Measurements from ENCODE around the gene DNAH12. TPM values are rescaled to one million over a fixed set of nuclear protein-coding genes. Genes with fewer than 3 reads are reported as not detected.

DNAH12 gene
- total and polyA plus RNA-seq, 9 of the 15 experiments (the other 6 are each of a cell fraction or from before 2014, with no cell fraction given): 0.01 to 0.04 (median 0.01) TPM; not detected in 5

DNA sequence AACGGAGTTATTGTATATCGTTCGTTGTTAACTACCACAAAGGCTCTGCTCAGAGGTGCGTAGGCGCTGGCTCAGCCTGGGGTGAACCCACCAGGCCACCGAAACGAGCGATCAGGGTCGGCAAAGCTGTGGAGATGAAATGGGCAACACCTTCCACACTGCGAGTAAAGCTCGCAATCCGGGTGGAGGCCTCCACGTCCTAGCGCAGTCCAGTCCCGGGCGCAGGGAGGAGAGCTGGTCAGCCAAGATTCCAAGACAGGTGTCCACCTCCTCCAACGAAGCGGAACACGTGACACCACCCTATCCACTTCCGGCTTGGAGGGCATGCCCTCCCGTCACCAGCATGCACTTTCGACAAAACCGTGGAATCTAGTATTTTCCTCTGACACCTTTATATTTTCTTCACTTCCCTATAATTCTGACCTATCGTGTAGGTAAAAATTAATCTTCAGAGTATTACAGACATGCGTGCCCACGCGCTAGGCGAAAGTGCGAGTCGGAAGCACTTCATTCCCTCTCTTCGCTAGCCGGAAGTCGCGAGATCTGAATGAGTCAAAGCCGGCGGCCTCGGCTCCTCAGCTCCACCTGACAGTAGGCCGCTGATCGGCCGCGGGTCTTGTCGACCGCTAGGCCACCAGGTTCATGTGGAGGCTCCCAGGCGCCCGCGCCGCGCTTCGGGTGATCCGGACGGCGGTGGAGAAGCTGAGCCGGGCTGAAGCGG, 11.8 kb upstream of the DNAH12 start, which contains the start of gene PDE12 (continued):
- TF ChIP-seq, protein P1, sequence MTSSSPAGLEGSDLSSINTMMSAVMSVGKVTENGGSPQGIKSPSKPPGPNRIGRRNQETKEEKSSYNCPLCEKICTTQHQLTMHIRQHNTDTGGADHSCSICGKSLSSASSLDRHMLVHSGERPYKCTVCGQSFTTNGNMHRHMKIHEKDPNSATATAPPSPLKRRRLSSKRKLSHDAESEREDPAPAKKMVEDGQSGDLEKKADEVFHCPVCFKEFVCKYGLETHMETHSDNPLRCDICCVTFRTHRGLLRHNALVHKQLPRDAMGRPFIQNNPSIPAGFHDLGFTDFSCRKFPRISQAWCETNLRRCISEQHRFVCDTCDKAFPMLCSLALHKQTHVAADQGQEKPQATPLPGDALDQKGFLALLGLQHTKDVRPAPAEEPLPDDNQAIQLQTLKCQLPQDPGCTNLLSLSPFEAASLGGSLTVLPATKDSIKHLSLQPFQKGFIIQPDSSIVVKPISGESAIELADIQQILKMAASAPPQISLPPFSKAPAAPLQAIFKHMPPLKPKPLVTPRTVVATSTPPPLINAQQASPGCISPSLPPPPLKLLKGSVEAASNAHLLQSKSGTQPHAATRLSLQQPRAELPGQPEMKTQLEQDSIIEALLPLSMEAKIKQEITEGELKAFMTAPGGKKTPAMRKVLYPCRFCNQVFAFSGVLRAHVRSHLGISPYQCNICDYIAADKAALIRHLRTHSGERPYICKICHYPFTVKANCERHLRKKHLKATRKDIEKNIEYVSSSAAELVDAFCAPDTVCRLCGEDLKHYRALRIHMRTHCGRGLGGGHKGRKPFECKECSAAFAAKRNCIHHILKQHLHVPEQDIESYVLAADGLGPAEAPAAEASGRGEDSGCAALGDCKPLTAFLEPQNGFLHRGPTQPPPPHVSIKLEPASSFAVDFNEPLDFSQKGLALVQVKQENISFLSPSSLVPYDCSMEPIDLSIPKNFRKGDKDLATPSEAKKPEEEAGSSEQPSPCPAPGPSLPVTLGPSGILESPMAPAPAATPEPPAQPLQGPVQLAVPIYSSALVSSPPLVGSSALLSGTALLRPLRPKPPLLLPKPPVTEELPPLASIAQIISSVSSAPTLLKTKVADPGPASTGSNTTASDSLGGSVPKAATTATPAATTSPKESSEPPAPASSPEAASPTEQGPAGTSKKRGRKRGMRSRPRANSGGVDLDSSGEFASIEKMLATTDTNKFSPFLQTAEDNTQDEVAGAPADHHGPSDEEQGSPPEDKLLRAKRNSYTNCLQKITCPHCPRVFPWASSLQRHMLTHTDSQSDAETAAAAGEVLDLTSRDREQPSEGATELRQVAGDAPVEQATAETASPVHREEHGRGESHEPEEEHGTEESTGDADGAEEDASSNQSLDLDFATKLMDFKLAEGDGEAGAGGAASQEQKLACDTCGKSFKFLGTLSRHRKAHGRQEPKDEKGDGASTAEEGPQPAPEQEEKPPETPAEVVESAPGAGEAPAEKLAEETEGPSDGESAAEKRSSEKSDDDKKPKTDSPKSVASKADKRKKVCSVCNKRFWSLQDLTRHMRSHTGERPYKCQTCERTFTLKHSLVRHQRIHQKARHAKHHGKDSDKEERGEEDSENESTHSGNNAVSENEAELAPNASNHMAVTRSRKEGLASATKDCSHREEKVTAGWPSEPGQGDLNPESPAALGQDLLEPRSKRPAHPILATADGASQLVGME (CRISPR knock-in tag; IDR thresholded peaks at IDR 0.05): no peak
- TF ChIP-seq MTA1 (IDR thresholded peaks at IDR 0.05; ENCODE audit: borderline replicate concordance) (no peak), FOXM1 (IDR thresholded peaks at IDR 0.05; ENCODE audit: low read depth) (peak; percentile 71), FOXM1 (CRISPR knock-in tag; IDR thresholded peaks at IDR 0.05; ENCODE audit: low read depth) (no peak), ARID2 (IDR thresholded peaks at IDR 0.05) (no peak), ZNF717 (CRISPR knock-in tag; IDR thresholded peaks at IDR 0.05) (no peak), NCOR1 (IDR thresholded peaks at IDR 0.05) (peak; percentile 55), KDM4B (IDR thresholded peaks at IDR 0.05; ENCODE audit: borderline replicate concordance in 2 of 2, low read depth in 1 of 2) (peak in 1 of 2 experiments; percentile 27; a peak in 1 of 4 replicates), SMAD1 (IDR thresholded peaks at IDR 0.05; ENCODE audit: low read depth, low read length, partially characterized antibody) (no peak), DACH1 (IDR thresholded peaks at IDR 0.05; ENCODE audit: partially characterized antibody) (no peak)
- TF ChIP-seq, protein P2, sequence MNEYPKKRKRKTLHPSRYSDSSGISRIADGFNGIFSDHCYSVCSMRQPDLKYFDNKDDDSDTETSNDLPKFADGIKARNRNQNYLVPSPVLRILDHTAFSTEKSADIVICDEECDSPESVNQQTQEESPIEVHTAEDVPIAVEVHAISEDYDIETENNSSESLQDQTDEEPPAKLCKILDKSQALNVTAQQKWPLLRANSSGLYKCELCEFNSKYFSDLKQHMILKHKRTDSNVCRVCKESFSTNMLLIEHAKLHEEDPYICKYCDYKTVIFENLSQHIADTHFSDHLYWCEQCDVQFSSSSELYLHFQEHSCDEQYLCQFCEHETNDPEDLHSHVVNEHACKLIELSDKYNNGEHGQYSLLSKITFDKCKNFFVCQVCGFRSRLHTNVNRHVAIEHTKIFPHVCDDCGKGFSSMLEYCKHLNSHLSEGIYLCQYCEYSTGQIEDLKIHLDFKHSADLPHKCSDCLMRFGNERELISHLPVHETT (CRISPR knock-in tag; conservative IDR thresholded peaks at IDR 0.05 in 1 of 2, IDR thresholded peaks at IDR 0.05 in 1 of 2): peak in 1 of 2 experiments; percentile 78; a peak in 2 of 4 replicates
- TF ChIP-seq, protein P3, sequence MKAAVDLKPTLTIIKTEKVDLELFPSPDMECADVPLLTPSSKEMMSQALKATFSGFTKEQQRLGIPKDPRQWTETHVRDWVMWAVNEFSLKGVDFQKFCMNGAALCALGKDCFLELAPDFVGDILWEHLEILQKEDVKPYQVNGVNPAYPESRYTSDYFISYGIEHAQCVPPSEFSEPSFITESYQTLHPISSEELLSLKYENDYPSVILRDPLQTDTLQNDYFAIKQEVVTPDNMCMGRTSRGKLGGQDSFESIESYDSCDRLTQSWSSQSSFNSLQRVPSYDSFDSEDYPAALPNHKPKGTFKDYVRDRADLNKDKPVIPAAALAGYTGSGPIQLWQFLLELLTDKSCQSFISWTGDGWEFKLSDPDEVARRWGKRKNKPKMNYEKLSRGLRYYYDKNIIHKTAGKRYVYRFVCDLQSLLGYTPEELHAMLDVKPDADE (conservative IDR thresholded peaks at IDR 0.05; ENCODE audit: control insufficient read depth, low read depth, low read length): peak; percentile 65; the same call in 1 of the 2 replicates
- TF ChIP-seq, protein P4, sequence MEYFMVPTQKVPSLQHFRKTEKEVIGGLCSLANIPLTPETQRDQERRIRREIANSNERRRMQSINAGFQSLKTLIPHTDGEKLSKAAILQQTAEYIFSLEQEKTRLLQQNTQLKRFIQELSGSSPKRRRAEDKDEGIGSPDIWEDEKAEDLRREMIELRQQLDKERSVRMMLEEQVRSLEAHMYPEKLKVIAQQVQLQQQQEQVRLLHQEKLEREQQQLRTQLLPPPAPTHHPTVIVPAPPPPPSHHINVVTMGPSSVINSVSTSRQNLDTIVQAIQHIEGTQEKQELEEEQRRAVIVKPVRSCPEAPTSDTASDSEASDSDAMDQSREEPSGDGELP (CRISPR knock-in tag; IDR thresholded peaks at IDR 0.05; ENCODE audit: borderline replicate concordance): peak; percentile 77; the same call in 1 of the 2 replicates
- TF ChIP-seq, protein P5, sequence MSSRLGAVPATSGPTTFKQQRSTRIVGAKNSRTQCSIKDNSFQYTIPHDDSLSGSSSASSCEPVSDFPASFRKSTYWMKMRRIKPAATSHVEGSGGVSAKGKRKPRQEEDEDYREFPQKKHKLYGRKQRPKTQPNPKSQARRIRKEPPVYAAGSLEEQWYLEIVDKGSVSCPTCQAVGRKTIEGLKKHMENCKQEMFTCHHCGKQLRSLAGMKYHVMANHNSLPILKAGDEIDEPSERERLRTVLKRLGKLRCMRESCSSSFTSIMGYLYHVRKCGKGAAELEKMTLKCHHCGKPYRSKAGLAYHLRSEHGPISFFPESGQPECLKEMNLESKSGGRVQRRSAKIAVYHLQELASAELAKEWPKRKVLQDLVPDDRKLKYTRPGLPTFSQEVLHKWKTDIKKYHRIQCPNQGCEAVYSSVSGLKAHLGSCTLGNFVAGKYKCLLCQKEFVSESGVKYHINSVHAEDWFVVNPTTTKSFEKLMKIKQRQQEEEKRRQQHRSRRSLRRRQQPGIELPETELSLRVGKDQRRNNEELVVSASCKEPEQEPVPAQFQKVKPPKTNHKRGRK (tag; IDR thresholded peaks at IDR 0.05): no peak
